HFF-Myc (cell line): ENCODE data around the gene XAF1.

ENCODE experiments used
- DNase-seq: peaks from one replicate; pipeline ENCODE4 v3.0.0-alpha.2; 2011; ENCODE audit warnings: low read depth; ENCODE audit errors: extremely low read depth
- H3K4me3 ChIP-seq: replicated peaks from 2 replicates; pipeline ENCODE4 v1.5.1; 2011; ENCODE audit warnings: low read depth, mild to moderate bottlenecking, control low read depth, low read length
- TF ChIP-seq, protein P1 (sequence below): IDR thresholded peaks from 2 replicates; pipeline ENCODE4 v1.5.1; 2012; ENCODE audit warnings: mild to moderate bottlenecking, low read depth, low read length, control low read depth; ENCODE audit errors: missing control alignments

Gene XAF1

DNA sequence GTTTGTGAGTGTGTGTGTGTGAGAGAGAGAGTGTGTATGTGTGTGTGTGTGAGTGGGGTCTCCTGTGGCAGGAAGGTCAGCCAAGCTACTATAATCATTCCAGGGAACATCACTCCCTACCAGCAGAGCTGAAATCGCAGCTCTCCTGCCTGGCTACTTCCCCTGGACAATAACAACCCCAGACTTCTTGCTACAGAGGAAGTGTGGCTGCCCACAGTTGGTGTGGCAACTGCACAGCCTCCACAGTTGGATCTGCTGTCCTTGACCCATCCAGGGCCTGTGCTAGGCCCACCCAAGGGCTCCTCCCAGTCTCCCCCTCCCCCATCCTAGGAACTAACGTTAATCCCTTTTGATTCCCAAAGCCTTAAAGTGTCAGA lies 44.2 kb upstream of the XAF1 start:
- TF ChIP-seq, protein P1, sequence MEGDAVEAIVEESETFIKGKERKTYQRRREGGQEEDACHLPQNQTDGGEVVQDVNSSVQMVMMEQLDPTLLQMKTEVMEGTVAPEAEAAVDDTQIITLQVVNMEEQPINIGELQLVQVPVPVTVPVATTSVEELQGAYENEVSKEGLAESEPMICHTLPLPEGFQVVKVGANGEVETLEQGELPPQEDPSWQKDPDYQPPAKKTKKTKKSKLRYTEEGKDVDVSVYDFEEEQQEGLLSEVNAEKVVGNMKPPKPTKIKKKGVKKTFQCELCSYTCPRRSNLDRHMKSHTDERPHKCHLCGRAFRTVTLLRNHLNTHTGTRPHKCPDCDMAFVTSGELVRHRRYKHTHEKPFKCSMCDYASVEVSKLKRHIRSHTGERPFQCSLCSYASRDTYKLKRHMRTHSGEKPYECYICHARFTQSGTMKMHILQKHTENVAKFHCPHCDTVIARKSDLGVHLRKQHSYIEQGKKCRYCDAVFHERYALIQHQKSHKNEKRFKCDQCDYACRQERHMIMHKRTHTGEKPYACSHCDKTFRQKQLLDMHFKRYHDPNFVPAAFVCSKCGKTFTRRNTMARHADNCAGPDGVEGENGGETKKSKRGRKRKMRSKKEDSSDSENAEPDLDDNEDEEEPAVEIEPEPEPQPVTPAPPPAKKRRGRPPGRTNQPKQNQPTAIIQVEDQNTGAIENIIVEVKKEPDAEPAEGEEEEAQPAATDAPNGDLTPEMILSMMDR, result no peak
- no peak for DNase-seq
- H3K4me3 ChIP-seq, result no peak overlapping the region

DNA sequence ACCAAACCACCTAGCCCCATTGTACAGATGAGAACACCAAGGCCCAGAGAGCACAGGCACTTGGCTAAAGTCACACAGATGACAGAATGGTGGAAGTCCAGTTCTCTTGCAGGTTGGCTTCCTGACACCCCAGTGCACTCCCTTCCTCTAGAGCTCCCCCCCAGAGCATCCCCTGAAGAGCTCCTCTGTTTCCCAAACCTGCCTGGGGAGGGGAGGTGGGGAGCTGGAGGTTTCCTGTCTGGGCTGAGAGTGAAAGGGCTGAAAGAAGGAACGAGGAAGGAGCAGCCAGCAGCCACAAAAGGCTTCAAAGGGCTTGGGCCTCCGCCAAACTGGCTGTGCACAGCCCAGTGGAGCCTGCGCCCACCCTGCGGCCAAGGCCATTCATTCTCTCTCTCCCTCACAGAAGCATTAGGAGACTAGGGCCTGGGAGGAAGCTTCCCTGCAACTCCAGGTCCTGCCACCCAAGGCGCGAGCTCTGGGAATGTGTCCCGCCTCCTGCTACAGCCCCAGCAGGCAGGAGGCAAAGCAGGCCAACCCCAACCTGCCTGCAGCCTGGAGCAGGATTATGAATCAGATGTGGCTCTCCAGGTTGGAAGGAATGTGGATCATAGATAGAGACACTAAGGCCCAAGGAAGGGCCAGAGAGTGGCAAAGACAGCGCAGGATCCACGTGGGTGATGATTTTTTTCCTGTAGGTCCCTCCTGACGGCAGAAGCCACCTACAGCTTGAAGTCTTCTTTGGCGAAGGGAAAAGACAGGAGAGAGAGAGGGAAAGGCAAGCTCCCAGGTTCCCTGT lies 43.6 kb upstream of the XAF1 start:
- TF ChIP-seq, protein P1, result no peak
- no peak for DNase-seq
- no peak overlapping the region for H3K4me3 ChIP-seq

DNA sequence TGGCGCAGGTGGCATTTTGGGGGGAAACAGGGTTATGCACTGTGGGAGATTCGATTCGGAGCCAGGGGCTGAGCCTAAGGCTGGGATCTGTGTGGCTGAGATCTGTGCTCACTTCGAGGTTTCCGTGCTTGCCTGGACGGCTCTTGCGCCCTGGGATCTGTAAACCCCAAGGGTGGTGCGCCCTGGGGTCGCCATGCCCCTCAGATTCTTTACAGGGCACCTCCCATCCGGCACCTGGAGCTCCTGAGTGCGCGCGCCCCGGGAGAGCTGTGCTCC lies 43.1 kb upstream of the XAF1 start:
- TF ChIP-seq, protein P1, result no peak
- H3K4me3 ChIP-seq, result no peak overlapping the region; the same call in 1 of the 2 replicates
- no peak for DNase-seq

DNA sequence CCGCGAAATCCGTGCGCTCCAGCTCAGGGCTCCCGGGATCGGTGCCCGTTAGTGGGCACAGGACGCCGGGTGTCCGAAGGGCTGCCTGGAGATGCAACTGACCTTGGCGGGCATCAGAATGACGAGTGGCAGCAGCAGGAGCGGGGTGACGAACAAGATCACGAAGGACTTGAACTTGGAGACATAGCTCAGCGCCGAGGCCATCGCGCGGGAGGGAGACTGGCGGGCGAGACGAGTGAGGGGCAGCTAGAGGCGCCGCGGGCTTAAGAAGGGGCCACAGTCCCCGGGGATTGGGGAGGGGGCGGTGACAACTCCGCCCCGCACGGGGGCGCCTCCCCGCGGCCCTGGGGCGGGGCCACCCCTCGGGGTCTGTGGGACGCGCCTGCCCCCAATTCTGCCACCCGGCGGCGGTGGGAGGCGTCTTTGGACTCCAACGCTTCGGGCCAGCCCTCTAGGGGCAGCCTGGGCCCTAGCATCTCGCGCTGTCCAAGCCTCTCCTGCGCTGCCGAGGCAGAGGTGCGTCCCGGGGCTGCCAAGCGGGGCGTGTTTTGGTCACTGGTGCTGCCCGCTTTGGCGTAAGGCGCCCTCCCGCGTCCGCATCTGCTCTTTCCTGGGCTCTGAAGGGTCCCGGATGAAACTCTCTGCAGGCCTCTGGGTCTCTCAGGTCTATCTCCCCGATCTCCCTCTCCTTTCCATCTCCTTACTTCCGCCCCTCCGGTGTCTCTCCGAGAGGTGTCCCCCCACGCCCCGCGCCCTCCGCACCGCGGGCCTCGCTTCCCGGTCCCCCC lies 42.5 kb upstream of the XAF1 start, which contains the start of gene SLC13A5:
TSS of gene SLC13A5 (minus strand) at position 240 of the 788 bp plus-strand sequence. CDS start at position 204, 36 bp downstream.
- peak; percentile 4 for DNase-seq
- H3K4me3 ChIP-seq, result peak within 1 kb of the TSS; percentile 11; the same call in 1 of the 2 replicates
- TF ChIP-seq, protein P1, result peak; percentile 26

DNA sequence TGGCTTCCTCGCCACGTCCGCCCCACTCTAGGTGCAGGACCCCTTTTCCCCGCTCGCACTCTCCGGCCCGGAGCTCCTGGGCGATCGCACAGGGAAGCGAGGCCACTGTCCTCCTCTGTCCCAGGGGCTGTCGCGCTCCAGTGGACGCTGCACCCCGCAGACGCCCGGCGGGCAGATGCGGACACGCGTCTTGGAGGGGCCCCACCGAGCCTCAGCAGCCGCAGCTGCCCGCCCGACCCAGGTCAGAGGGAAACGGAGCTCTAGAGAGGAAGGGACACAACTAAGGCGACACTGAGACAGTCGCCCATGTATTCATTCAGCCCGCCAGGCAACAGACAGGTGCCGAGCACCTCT lies 42.0 kb upstream of the XAF1 start:
- no peak for DNase-seq
- TF ChIP-seq, protein P1, result no peak
- no peak overlapping the region for H3K4me3 ChIP-seq

DNA sequence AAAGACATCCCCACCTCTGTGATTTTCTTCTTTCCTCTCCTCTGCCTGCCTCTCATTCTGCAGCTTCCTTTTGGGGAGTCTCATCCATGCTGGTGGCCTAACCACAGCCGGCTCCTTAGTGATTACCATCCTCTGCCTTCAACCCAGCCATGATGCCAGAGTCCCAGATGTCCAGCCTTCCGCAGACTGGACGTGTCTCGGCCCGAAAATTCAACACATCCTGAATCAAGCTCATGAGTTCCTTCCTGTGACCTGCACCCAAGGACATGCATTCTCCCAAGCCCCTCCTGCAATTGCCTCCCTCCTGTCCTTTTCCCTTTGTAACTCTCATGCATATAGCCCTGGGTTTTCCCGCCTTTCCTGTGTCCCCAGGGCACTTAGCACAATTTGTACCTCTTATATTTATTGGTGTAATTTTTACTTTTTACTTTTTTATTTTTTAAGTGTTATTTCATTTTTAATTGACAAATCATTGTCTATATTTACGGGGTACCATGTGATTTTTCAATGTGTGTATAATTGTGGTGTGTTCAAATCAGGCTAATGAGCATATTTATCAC lies 41.5 kb upstream of the XAF1 start:
- TF ChIP-seq, protein P1, result no peak
- H3K4me3 ChIP-seq, result no peak overlapping the region
- DNase-seq, result no peak
